MM.1S (cell line): Measurements from ENCODE around the gene MVB12B.
"Not testable (repeated sequence)": the region's sequence is repeated elsewhere in the genome, so short reads cannot be mapped to it uniquely, and the experiment has no call there.

Source experiments
- EZH2phosphoT487 ChIP-seq: fragments of 300-600 bp; sonication (generic); IDR thresholded peaks from 2 replicates; pipeline ENCODE4 v1.6.1; 2018; ENCODE audit warnings: antibody characterized with exemption, low read length
- TF ChIP-seq, protein P1 (sequence below): fragments of 300-600 bp; sonication (generic); IDR thresholded peaks from 2 replicates; pipeline ENCODE4 v1.5.1; 2016; ENCODE audit warnings: antibody characterized with exemption, low read length, mixed read lengths

DNA sequence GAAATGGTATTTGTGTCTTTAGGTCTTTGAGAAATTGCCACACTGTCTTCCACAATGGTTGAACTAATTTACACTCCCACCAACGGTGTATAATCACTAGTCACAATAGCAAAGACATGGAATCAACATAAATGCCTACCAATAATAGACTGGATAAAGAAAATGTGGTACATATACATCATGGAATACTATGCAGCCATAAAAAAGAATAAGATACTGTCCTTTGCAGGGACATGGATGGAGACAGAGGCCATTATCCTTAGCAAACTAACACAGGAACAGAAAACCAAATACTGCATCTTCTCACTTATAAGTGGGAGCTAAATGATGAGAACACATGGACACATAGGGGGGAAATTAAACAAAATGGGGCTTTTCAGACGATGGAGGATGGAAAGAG lies 41.0 kb upstream of the MVB12B start:
- TF ChIP-seq, protein P1, sequence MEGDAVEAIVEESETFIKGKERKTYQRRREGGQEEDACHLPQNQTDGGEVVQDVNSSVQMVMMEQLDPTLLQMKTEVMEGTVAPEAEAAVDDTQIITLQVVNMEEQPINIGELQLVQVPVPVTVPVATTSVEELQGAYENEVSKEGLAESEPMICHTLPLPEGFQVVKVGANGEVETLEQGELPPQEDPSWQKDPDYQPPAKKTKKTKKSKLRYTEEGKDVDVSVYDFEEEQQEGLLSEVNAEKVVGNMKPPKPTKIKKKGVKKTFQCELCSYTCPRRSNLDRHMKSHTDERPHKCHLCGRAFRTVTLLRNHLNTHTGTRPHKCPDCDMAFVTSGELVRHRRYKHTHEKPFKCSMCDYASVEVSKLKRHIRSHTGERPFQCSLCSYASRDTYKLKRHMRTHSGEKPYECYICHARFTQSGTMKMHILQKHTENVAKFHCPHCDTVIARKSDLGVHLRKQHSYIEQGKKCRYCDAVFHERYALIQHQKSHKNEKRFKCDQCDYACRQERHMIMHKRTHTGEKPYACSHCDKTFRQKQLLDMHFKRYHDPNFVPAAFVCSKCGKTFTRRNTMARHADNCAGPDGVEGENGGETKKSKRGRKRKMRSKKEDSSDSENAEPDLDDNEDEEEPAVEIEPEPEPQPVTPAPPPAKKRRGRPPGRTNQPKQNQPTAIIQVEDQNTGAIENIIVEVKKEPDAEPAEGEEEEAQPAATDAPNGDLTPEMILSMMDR = not testable (repeated sequence)
- TF ChIP-seq EZH2phosphoT487 = not testable (repeated sequence)
